NCI-H2227 treated with DMSO at 0.1 percent for 48 hours (cell line): ENCODE measurements around the gene AQP12B.
"Not testable (repeated sequence)": the region's sequence is repeated elsewhere in the genome, so short reads cannot be mapped to it uniquely, and the experiment has no call there.

ENCODE experiments used
- DNase-seq: peaks from one replicate; lab custom pipeline; 2025; lab: John Stamatoyannopoulos, UW

Gene AQP12B

GRCh38 chr2:240701091-240701735 is 18.5 kb upstream of the AQP12B start:
- DNase-seq, result no peak

- not testable (repeated sequence) for DNase-seq
Observed at GRCh38 chr2:240700616-240701015, 17.9 kb upstream of the AQP12B start.

DNA sequence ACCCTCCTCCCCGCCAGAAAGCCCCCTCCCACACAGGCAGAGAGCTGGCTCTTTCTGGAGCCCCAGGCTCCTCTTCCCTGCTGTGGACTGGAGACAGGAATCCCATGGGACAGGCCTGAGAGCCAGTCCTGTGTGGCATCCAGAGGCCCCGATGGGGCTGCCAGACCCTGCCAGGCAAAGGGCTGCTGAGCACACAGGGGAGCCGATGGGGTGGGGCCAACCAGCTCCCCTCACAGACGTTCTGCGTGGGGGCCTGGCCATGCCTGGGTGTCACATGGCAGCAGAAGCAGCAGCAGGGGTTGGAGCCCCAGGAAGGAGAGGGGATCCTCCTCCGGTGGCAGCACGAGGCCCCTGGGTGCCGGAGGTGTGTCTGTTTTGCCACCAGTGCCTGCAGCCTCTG is 17.1 kb upstream of the AQP12B start:
- not testable (repeated sequence) for DNase-seq

DNA sequence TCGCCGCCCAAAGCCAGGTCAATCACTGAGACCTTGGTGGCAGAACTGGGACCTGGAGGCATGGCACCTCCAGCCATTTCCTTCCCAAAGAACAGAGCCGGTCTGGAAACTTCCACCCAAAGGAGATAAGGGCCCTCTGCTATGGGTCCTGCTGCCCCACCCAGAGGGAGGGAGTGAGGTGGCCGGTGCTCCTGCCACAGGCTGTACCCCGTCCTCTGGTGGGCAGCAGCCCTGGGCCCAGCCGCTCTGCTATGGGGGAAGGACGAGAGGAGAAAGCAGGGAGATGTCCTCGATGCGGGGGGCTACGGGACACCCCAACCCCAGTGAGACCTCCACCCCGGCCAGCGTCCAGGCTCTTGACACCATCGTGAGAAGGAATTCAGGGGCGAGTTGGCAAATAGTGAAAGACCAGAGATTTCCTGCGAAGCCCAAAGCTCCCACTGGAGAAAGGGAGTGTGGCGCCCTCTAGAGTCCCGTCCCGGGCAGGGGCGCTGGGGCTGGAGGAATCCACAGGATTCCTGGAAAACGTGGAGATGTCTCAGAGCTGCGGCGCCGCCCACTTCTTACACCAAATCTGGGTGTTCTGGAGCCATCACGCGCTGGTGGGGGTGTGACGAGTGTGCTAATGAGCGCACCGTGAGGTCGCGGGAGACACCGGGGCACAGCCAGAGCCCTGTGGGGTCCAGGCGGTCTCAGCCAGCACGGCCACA is 16.3 kb upstream of the AQP12B start:
- DNase-seq, result not testable (repeated sequence)

- DNase-seq, result not testable (repeated sequence)
Observed at GRCh38 chr2:240696469-240696868, 13.8 kb upstream of the AQP12B start.

- DNase-seq, result not testable (repeated sequence)
Observed at GRCh38 chr2:240695593-240695992, 12.9 kb upstream of the AQP12B start.

DNA sequence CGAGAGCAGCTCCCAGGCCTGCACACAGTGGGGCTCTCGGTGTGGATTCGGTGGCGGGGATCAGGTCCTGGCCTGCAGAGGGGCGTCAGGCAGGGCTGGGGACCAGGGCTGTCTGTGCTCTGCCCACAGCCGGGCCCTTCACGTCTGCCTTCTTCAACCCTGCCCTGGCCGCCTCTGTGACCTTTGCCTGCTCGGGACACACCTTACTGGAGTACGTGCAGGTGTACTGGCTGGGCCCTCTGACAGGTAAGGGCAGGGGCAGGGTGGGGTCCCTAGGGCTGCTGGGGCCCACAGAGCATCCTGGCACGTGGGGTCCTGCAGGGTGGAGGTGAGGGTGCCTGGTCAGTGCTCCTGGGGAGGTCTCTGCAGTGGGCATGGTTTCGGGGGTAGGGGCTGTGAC is 11.6 kb upstream of the AQP12B start:
- not testable (repeated sequence) for DNase-seq

- DNase-seq, result not testable (repeated sequence)
Observed at GRCh38 chr2:240692583-240693561, 10.2 kb upstream of the AQP12B start.

DNA sequence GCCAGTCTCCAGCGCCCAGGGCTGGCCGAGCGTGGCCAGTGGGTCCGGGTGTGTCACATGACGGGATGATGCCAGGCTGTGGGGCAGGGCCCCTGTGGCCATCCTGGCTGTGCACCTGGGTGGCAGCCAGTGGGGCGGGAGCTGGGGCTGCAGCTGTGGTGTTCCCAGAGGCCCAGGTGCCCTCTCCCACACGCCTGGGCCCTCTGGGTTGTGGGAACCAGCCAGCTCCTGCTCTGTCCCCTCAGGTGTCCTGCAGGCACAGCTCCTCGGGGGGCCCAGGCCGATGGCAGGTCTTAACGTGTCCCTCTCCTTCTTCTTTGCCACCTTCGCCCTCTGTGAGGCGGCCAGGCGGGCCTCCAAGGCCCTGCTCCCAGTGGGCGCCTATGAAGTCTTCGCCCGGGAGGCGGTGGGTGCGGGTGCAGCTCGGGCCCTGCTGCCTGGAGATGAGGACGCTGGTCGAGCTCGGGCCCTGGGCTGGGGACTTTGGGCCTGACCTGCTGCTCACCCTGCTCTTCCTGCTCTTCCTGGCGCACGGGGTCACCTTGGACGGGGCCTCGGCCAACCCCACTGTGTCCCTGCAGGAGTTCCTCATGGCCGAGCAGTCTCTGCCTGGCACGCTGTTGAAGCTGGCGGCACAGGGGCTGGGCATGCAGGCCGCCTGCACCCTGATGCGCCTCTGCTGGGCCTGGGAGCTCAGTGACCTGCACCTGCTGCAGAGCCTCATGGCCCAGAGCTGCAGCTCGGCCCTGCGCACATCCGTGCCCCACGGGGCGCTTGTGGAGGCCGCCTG is 9.1 kb upstream of the AQP12B start, which contains the start of gene AQP12A:
TSS of gene AQP12A (plus strand) at position 236 of the 790 bp plus-strand sequence. CDS start at position 284, 48 bp downstream.
- not testable (repeated sequence) for DNase-seq

- not testable (repeated sequence) for DNase-seq
Observed at GRCh38 chr2:240691075-240691427, 8.4 kb upstream of the AQP12B start.

DNA sequence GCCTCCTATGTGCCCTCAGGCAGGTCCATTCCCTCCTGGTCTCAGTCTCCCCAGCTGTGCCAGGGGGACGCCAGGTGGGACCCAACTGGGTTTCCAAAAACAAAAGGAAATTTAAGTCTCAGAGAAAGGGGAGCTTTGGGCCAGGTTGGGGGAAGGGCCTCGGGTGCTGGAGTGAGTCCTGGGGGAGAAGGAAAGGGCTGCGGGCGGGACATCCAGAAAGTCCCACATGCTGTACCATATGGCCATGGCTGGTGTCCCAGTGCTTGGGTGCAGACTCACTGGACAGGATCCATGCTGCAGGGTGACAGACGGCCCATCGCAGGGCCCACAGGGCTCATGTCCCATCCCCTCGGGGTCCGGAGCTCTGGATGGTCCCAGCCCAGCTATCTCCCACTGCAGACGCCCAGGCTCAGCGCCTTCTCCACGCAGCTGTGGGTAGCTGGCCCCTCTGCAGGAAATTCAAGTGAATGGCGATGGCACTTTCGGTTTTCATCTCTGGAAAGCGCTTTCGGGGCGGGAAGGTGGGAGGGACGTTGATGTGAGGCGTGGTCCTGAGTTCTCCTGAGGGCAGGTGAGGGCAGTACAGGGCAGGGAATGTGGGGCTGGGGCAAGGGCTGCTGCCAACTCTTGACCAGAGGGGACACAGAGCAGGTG is 7.9 kb upstream of the AQP12B start:
- DNase-seq, result not testable (repeated sequence)

GRCh38 chr2:240689975-240690374 is 7.3 kb upstream of the AQP12B start:
- DNase-seq, result no peak

- DNase-seq, result no peak
Observed at GRCh38 chr2:240688553-240688919, 5.9 kb upstream of the AQP12B start.

GRCh38 chr2:240687741-240688552 is 5.3 kb upstream of the AQP12B start:
- no peak for DNase-seq

- DNase-seq, result no peak
Observed at GRCh38 chr2:240687045-240687740, 4.5 kb upstream of the AQP12B start.

DNA sequence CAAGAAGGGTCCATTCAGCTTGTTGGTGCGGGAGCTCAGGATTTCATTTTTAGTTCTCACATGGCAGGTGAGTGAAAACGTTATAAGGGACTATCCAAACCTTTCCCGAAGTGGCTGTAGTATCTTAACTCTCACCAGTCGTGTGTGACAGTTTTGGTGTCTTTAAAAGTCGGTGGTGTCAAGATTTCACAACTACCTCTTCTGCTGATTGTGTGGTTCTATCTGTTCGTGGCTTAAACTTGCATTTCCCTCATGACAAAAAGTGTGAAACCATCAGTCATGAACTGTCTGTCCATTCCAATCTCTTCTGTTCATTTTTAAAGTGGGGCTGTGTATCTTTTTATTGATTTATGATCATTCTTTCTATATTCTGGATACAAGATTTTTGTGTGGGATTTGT is 3.8 kb upstream of the AQP12B start:
- no peak for DNase-seq

DNA sequence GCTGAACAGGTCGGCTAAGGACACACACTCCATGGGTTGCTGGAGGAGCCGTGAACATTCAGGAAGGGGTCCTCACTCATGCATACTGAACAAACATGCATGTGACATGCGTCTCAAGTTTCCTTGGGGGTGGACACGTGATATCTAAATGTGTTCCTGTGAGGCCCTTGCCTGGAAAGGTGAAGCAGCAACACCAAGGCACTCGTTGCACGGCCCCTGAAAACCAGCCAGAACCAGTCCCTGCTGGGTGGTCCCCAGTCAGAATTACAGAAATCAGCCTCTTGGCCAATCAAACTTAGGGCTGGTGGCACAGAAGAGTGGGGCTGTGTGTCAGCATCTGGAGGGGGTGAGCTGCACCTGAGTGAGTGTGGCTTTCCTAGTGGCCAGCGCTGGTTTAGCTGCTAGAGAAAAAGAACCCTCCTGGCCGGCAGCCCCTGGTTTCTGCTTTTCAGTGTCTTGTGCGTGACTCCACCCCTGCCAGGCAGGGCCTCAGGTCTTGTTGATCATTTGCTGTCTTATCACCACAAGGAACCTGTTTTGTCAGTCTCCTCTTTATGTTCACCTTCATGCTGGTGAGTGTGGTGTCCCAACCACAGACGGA is 3.2 kb upstream of the AQP12B start:
- DNase-seq, result no peak

DNA sequence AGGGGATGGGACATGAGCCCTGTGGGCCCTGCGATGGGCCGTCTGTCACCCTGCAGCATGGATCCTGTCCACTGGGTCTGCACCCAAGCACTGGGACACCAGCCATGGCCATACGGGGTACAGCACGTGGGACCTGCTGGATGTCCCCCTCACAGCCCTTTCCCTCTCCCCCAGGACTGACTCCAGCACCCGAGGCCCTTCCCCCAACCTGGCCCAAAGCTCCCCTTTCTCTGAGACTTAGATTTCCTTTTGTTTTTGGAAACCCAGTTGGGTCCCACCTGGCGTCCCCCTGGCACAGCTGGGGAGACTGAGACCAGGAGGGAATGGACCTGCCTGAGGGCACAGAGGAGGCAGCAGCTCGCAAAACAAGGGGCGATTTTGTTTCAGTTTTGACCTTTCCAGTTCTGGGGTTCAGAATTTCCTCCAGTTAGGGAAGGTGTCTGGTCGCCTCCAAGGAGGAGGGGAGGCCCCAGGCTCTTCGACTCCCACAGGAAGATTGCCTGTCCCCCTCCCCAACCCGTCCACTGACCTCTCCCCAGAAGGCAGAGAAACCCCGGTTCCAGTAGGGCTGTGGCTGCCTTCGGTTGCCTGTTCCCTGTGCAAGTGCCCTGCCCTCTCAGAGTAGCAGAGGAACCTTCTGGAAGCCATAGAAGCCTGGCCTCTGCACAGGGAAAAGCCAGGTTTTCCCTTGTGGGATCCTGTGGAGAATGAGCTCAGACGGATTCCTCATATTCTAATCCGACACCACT is 1.5 kb upstream of the AQP12B start:
- DNase-seq, result not testable (repeated sequence)
